AG09309 (cell line): Measurements from ENCODE around the gene S1PR4.
A peak's percentile ranks its signal among the peaks of the same experiment; 100 is the strongest.
"Not testable (repeated sequence)": the region's sequence is repeated elsewhere in the genome, so short reads cannot be mapped to it uniquely, and the experiment has no call there.

Experiments used
- DNase-seq: peaks from one replicate; pipeline ENCODE4 v3.0.0-alpha.2; 2010; ENCODE audit warnings: low read depth
- H3K4me3 ChIP-seq: 2 replicates; pipeline ENCODE4 v1.5.1; 2011; ENCODE audit warnings: mild to moderate bottlenecking, low read depth, low read length, moderate library complexity; ENCODE audit not compliant: control insufficient read depth
- CTCF ChIP-seq: IDR thresholded peaks from 2 replicates; pipeline ENCODE4 v1.5.1; 2011; ENCODE audit warnings: mild to moderate bottlenecking, low read depth, low read length, inconsistent platforms; ENCODE audit not compliant: insufficient read depth, control insufficient read depth; ENCODE audit errors: missing control alignments

Gene S1PR4

GRCh38 chr19:3210347-3211017 is 31.9 kb downstream of the S1PR4 start:
- no peak for DNase-seq
- peak; percentile 65 for TF ChIP-seq CTCF

GRCh38 chr19:3211191-3211590 is 32.6 kb downstream of the S1PR4 start:
- no peak overlapping the region for H3K4me3 ChIP-seq
- no peak for DNase-seq
- no peak for TF ChIP-seq CTCF

More at GRCh38 chr19:3210347-3211017, 31.9 kb downstream of the S1PR4 start:
- no peak overlapping the region for H3K4me3 ChIP-seq

GRCh38 chr19:3213159-3213558 is 34.6 kb downstream of the S1PR4 start:
- no peak for DNase-seq
- no peak overlapping the region for H3K4me3 ChIP-seq
- TF ChIP-seq CTCF: no peak

GRCh38 chr19:3216874-3217273 is 38.3 kb downstream of the S1PR4 start:
- TF ChIP-seq CTCF: no peak
- no peak for DNase-seq
- no peak overlapping the region for H3K4me3 ChIP-seq

GRCh38 chr19:3220576-3220975 is 42.0 kb downstream of the S1PR4 start:
- DNase-seq: no peak
- TF ChIP-seq CTCF: no peak
- H3K4me3 ChIP-seq: no peak overlapping the region

- DNase-seq, H3K4me3 ChIP-seq: not testable (repeated sequence)
Observed at GRCh38 chr19:3221576-3221975, 43.0 kb downstream of the S1PR4 start.

- H3K4me3 ChIP-seq: no peak overlapping the region
- DNase-seq: no peak
- TF ChIP-seq CTCF: no peak
Observed at GRCh38 chr19:3222709-3223108, 44.1 kb downstream of the S1PR4 start.
